ENCODE data around the gene QPRT. TPM values are rescaled to one million over a fixed set of nuclear protein-coding genes. Genes with fewer than 3 reads are reported as not detected.
A peak's percentile ranks its signal among the peaks of the same experiment; 100 is the strongest.
"Not testable (repeated sequence)": the region's sequence is repeated elsewhere in the genome, so short reads cannot be mapped to it uniquely, and the experiment has no call there.

QPRT gene
- total and polyA plus RNA-seq, 5 donors = 20.4 to 53.5 (median 40.8) TPM

- 52% methylated on average over 4 of the region's 4 CpGs for WGBS
- intact Hi-C loops (cut with DNase I) = no loop called here
- H3K27ac ChIP-seq (ENCODE audit: low read length) = no peak overlapping the region
- peak in 1 of 3 donors; percentile 53 for DNase-seq
- no peak for ATAC-seq
- no peaks in the 10 kb centered on the region for H3K4me1 ChIP-seq (ENCODE audit: control insufficient read depth, insufficient read depth, low read length)
- H3K4me3 ChIP-seq (ENCODE audit: low read length) = no peak overlapping the region
- no peaks in the 10 kb centered on the region for H3K27me3 ChIP-seq (ENCODE audit: control insufficient read depth, insufficient read depth)
- H3K9me3 ChIP-seq (ENCODE audit: control insufficient read depth, low read length) = no peaks in the 10 kb centered on the region
Measured at GRCh38 chr16:29662729-29663015, 16.3 kb upstream of the QPRT start.

- Histone ChIP-seq H3K4me3 (ENCODE audit: low read length) (no peak within 1 kb of the TSS), H3K9me3 (ENCODE audit: control insufficient read depth, low read length) (no peaks in the 10 kb centered on the region), H3K27ac (ENCODE audit: low read length) (no peak within 1 kb of the TSS), H3K4me1 (ENCODE audit: control insufficient read depth, insufficient read depth, low read length) (no peaks in the 10 kb centered on the region), H3K27me3 (ENCODE audit: control insufficient read depth, insufficient read depth) (no peaks in the 10 kb centered on the region)
- DNase-seq (peak in 1 of 3 donors; percentile 46), ATAC-seq (no peak)
- intact Hi-C loops (cut with DNase I) = no loop called here
- WGBS = 49% methylated on average over 18 of the region's 18 CpGs
Measured at GRCh38 chr16:29663016-29663806, 15.8 kb upstream of the QPRT start, which contains the start of gene SPN. SPN (plus strand) TSS chr16:29663247; CDS start chr16:29663729, 482 bp downstream.

- intact Hi-C loops (cut with DNase I) = no loop called here
- Histone ChIP-seq H3K27ac (ENCODE audit: low read length) (no peak overlapping the region), H3K4me1 (ENCODE audit: control insufficient read depth, insufficient read depth, low read length) (no peaks in the 10 kb centered on the region), H3K9me3 (ENCODE audit: control insufficient read depth, low read length) (no peaks in the 10 kb centered on the region), H3K4me3 (ENCODE audit: low read length) (no peak overlapping the region), H3K27me3 (ENCODE audit: control insufficient read depth, insufficient read depth) (no peaks in the 10 kb centered on the region)
- 82% methylated on average over 3 of the region's 3 CpGs for WGBS
- DNase-seq = no peak
- no peak for ATAC-seq
Measured at GRCh38 chr16:29663807-29664090, 15.2 kb upstream of the QPRT start.

DNA sequence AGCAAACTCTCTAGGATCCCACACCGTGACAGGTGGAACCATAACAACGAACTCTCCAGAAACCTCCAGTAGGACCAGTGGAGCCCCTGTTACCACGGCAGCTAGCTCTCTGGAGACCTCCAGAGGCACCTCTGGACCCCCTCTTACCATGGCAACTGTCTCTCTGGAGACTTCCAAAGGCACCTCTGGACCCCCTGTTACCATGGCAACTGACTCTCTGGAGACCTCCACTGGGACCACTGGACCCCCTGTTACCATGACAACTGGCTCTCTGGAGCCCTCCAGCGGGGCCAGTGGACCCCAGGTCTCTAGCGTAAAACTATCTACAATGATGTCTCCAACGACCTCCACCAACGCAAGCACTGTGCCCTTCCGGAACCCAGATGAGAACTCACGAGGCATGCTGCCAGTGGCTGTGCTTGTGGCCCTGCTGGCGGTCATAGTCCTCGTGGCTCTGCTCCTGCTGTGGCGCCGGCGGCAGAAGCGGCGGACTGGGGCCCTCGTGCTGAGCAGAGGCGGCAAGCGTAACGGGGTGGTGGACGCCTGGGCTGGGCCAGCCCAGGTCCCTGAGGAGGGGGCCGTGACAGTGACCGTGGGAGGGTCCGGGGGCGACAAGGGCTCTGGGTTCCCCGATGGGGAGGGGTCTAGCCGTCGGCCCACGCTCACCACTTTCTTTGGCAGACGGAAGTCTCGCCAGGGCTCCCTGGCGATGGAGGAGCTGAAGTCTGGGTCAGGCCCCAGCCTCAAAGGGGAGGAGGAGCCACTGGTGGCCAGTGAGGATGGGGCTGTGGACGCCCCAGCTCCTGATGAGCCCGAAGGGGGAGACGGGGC, 14.7 kb upstream of the QPRT start:
- Histone ChIP-seq H3K4me1 (ENCODE audit: control insufficient read depth, insufficient read depth, low read length) (no peaks in the 10 kb centered on the region), H3K27me3 (ENCODE audit: control insufficient read depth, insufficient read depth) (no peaks in the 10 kb centered on the region), H3K27ac (ENCODE audit: low read length) (no peak overlapping the region), H3K4me3 (ENCODE audit: low read length) (no peak overlapping the region), H3K9me3 (ENCODE audit: control insufficient read depth, low read length) (no peaks in the 10 kb centered on the region)
- 80% methylated on average over 35 of the region's 35 CpGs for WGBS
- DNase-seq (peak in 2 of 3 donors; percentile 62 to 70), ATAC-seq (peak in 1 of 2 donors; percentile 18)
- intact Hi-C loops (cut with DNase I) = no loop called here

DNA sequence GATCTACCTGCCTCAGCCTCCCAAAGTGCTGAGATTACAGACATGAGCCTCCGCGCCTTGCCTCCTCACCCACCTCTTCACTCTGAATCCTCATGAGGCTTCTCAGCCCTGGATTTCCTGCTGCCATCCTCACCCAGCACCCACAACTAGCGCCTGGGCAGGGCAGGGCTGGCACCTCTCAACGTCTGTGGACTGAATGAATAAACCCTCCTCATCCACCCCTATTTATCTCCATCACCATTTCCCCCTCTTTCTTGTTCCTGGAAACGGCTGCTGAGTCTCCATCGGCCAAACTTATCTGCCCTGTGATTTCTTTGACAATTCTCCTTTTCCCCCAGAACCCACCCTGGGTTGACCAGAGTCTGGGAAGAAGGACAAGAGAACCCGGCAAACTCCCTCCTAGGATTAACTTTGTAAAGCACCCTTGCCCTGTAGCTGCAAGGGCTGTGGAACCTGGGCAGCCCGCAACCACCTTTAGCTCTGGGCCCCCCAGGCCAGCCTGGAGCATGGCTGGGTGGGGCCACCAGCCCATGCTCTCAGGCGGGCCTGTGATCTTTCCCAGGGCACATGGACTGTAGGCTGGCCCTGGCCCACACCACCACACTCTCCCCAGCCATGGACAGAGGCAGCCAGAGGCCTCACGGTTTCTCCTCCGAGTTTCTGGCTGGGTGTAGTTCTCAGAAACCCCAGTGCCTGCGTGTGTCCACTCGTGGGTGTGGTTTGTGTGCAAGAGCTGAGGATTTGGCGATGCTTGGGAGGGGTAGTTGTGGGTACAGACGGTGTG, 13.5 kb upstream of the QPRT start:
- no peaks in the 10 kb centered on the region for H3K4me1 ChIP-seq (ENCODE audit: control insufficient read depth, insufficient read depth, low read length)
- no peak overlapping the region for H3K4me3 ChIP-seq (ENCODE audit: low read length)
- H3K27me3 ChIP-seq (ENCODE audit: control insufficient read depth, insufficient read depth) = no peaks in the 10 kb centered on the region
- DNase-seq = no peak
- H3K27ac ChIP-seq (ENCODE audit: low read length) = no peak overlapping the region
- intact Hi-C loops (cut with DNase I) = no loop called here
- H3K9me3 ChIP-seq (ENCODE audit: control insufficient read depth, low read length) = no peaks in the 10 kb centered on the region
- no peak for ATAC-seq
- 66% methylated on average over 15 of the region's 15 CpGs for WGBS

GRCh38 chr16:29667322-29667610, 11.7 kb upstream of the QPRT start:
- WGBS = 81% methylated on average over 6 of the region's 6 CpGs
- ATAC-seq = not testable (repeated sequence)

DNA sequence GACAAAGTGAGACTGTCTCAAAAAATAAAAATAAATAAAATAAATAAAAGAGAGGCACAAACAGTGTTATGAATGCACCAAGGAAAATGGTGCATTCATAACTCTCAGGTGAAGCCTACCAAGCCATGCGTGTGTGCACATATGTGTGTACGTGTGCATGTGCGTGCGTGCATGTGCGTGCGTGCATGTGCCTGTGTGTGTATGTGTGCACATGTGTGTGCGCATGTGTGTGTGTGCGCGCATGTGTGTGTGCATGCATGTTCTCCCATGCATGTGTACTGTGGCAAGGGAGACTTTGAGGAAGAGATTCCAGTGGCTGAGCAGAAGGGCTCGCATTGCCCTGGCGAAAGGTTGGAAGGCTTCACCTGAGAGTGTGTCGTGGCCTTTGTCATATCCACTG, 11.2 kb upstream of the QPRT start:
- intact Hi-C loops (cut with DNase I) = no loop called here
- WGBS = 95% methylated on average over 12 of the region's 12 CpGs
- ATAC-seq (no peak), DNase-seq (no peak)
- no peaks in the 10 kb centered on the region for H3K9me3 ChIP-seq (ENCODE audit: control insufficient read depth, low read length)
- H3K4me3 ChIP-seq (ENCODE audit: low read length) = no peak overlapping the region
- no peak overlapping the region for H3K27ac ChIP-seq (ENCODE audit: low read length)
- H3K27me3 ChIP-seq (ENCODE audit: control insufficient read depth, insufficient read depth) = no peaks in the 10 kb centered on the region
- H3K4me1 ChIP-seq (ENCODE audit: control insufficient read depth, insufficient read depth, low read length) = no peaks in the 10 kb centered on the region

More at GRCh38 chr16:29667322-29667610, 11.7 kb upstream of the QPRT start:
- H3K9me3 ChIP-seq (ENCODE audit: control insufficient read depth, low read length); H3K4me1 ChIP-seq (ENCODE audit: control insufficient read depth, insufficient read depth, low read length); H3K27me3 ChIP-seq (ENCODE audit: control insufficient read depth, insufficient read depth); H3K27ac ChIP-seq (ENCODE audit: low read length); intact Hi-C loops (cut with DNase I); H3K4me3 ChIP-seq (ENCODE audit: low read length); DNase-seq: not testable (repeated sequence)

GRCh38 chr16:29668267-29668666, 10.7 kb upstream of the QPRT start:
- Histone ChIP-seq H3K9me3 (ENCODE audit: control insufficient read depth, low read length) (no peaks in the 10 kb centered on the region), H3K4me1 (ENCODE audit: control insufficient read depth, insufficient read depth, low read length) (no peaks in the 10 kb centered on the region), H3K4me3 (ENCODE audit: low read length) (no peak overlapping the region), H3K27me3 (ENCODE audit: control insufficient read depth, insufficient read depth) (no peaks in the 10 kb centered on the region), H3K27ac (ENCODE audit: low read length) (no peak overlapping the region)
- WGBS = 92% methylated on average over 3 of the region's 3 CpGs
- DNase-seq (no peak), ATAC-seq (no peak)
- intact Hi-C loops (cut with DNase I) = no loop called here

DNA sequence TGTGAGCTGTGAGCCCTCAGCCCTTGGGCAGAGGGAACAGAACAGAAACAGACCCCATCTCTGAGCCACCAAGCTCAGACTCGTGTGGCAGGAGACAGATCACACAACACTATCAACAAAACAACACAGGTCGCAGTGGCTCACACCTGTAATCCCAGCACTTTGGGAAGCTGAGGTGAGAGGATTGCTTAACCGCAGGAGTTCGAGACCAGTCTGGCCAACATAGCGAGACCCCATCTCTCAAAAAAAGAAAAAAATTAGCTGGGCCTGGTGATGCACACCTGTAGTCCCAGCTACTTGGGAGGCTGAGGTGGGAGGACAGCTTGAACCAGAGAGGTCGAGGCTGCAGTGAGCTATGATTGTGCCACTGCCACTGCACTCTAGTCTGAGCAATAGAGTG, 5.5 kb upstream of the QPRT start:
- DNase-seq (no peak), ATAC-seq (no peak)
- no peak overlapping the region for H3K27ac ChIP-seq (ENCODE audit: low read length)
- WGBS = 93% methylated on average over 6 of the region's 6 CpGs
- peaks cover 2% of the 10 kb centered on the region for H3K4me1 ChIP-seq (ENCODE audit: control insufficient read depth, insufficient read depth, low read length)
- intact Hi-C loops (cut with DNase I) = no loop called here
- no peak overlapping the region for H3K4me3 ChIP-seq (ENCODE audit: low read length)
- H3K27me3 ChIP-seq (ENCODE audit: control insufficient read depth, insufficient read depth) = no peaks in the 10 kb centered on the region
- no peaks in the 10 kb centered on the region for H3K9me3 ChIP-seq (ENCODE audit: control insufficient read depth, low read length)

GRCh38 chr16:29674188-29674587, 4.8 kb upstream of the QPRT start:
- Histone ChIP-seq H3K27ac (ENCODE audit: low read length) (peak overlapping the region; percentile 3), H3K4me1 (ENCODE audit: control insufficient read depth, insufficient read depth, low read length) (peaks cover 2% of the 10 kb centered on the region), H3K27me3 (ENCODE audit: control insufficient read depth, insufficient read depth) (no peaks in the 10 kb centered on the region), H3K9me3 (ENCODE audit: control insufficient read depth, low read length) (no peaks in the 10 kb centered on the region), H3K4me3 (ENCODE audit: low read length) (no peak overlapping the region)
- peak; percentile 30 to 79 (median 75) for DNase-seq
- WGBS = 10% methylated on average over 13 of the region's 13 CpGs
- ATAC-seq = peak; percentile 57 to 73
- intact Hi-C loops (cut with DNase I) = no loop called here
